ENCODE results near the gene MRTFB. TPM values are rescaled to one million over a fixed set of nuclear protein-coding genes. Genes with fewer than 3 reads are reported as not detected.

MRTFB gene
- total RNA-seq, 1 donor from 2014 or later, result 77.5 TPM

GRCh38 chr16:14131774-14132695, 60.9 kb downstream of the MRTFB start:
- H3K4me1 Mint-ChIP-seq, result peaks cover 10% of the 10 kb centered on the region
- H3K9me3 Mint-ChIP-seq, result peaks cover 8% of the 10 kb centered on the region
- no peaks in the 10 kb centered on the region for H3K27me3 Mint-ChIP-seq (ENCODE audit: low read depth)
- H3K27ac Mint-ChIP-seq, result no peak overlapping the region
- no peak for DNase-seq (ENCODE audit: low spot score in 2 of 2, unreplicated experiment in 2 of 2)
- TF ChIP-seq CTCF (IDR thresholded peaks at IDR 0.05; ENCODE audit: unreplicated experiment), result no peak
- H3K36me3 Mint-ChIP-seq, result peaks cover 11% of the 10 kb centered on the region
- H3K4me3 Mint-ChIP-seq, result no peak overlapping the region

- H3K4me3 Mint-ChIP-seq, result no peak overlapping the region
- no peak for DNase-seq (ENCODE audit: low spot score in 2 of 2, unreplicated experiment in 2 of 2)
Observed at GRCh38 chr16:14132696-14133048, 61.6 kb downstream of the MRTFB start.

GRCh38 chr16:14133907-14134306, 62.8 kb downstream of the MRTFB start:
- H3K4me1 Mint-ChIP-seq, result peaks cover 10% of the 10 kb centered on the region
- no peak for TF ChIP-seq CTCF (IDR thresholded peaks at IDR 0.05; ENCODE audit: unreplicated experiment)
- H3K27ac Mint-ChIP-seq, result no peak overlapping the region
- no peaks in the 10 kb centered on the region for H3K27me3 Mint-ChIP-seq (ENCODE audit: low read depth)
- no peak for DNase-seq (ENCODE audit: low spot score in 2 of 2, unreplicated experiment in 2 of 2)
- H3K36me3 Mint-ChIP-seq, result peaks cover 18% of the 10 kb centered on the region
- peaks cover 8% of the 10 kb centered on the region for H3K9me3 Mint-ChIP-seq
- no peak overlapping the region for H3K4me3 Mint-ChIP-seq

More at GRCh38 chr16:14132696-14133048, 61.6 kb downstream of the MRTFB start:
- peaks cover 8% of the 10 kb centered on the region for H3K9me3 Mint-ChIP-seq
- no peak overlapping the region for H3K27ac Mint-ChIP-seq
- H3K27me3 Mint-ChIP-seq (ENCODE audit: low read depth), result no peaks in the 10 kb centered on the region
- H3K4me1 Mint-ChIP-seq, result peaks cover 10% of the 10 kb centered on the region
- peaks cover 11% of the 10 kb centered on the region for H3K36me3 Mint-ChIP-seq
- TF ChIP-seq CTCF (IDR thresholded peaks at IDR 0.05; ENCODE audit: unreplicated experiment), result no peak

- H3K4me3 Mint-ChIP-seq, result no peak overlapping the region
Observed at GRCh38 chr16:14135704-14136103, 64.6 kb downstream of the MRTFB start.

GRCh38 chr16:14139872-14140271, 68.8 kb downstream of the MRTFB start:
- Mint-ChIP-seq H3K4me1 (peaks cover 10% of the 10 kb centered on the region), H3K36me3 (peaks cover 34% of the 10 kb centered on the region), H3K4me3 (no peak overlapping the region), H3K27ac (no peak overlapping the region), H3K9me3 (no peaks in the 10 kb centered on the region), H3K27me3 (ENCODE audit: low read depth) (no peaks in the 10 kb centered on the region)
- DNase-seq (ENCODE audit: low spot score in 2 of 2, unreplicated experiment in 2 of 2), result no peak
- no peak for TF ChIP-seq CTCF (IDR thresholded peaks at IDR 0.05; ENCODE audit: unreplicated experiment)

More at GRCh38 chr16:14135704-14136103, 64.6 kb downstream of the MRTFB start:
- H3K27me3 Mint-ChIP-seq (ENCODE audit: low read depth), result no peaks in the 10 kb centered on the region
- DNase-seq (ENCODE audit: low spot score in 2 of 2, unreplicated experiment in 2 of 2), result no peak
- H3K4me1 Mint-ChIP-seq, result peaks cover 10% of the 10 kb centered on the region
- TF ChIP-seq CTCF (IDR thresholded peaks at IDR 0.05; ENCODE audit: unreplicated experiment), result no peak
- H3K36me3 Mint-ChIP-seq, result peaks cover 21% of the 10 kb centered on the region
- peak overlapping the region; percentile 68 for H3K27ac Mint-ChIP-seq
- peaks cover under 1% of the 10 kb centered on the region for H3K9me3 Mint-ChIP-seq
